Stimulated activated CD8-positive, alpha-beta memory T cell treated with anti-CD3 and anti-CD28 coated beads, Interleukin-12 subunit alpha, Interleukin-12 subunit beta, amount 100 ng/mL, for 24 hours (primary cell): ENCODE data around the gene PDRG1.
"Not testable (repeated sequence)": the region's sequence is repeated elsewhere in the genome, so short reads cannot be mapped to it uniquely, and the experiment has no call there.

ENCODE experiments used
- DNase-seq: peaks from one replicate; pipeline ENCODE4 v3.0.0-alpha.2; 2020; ENCODE audit errors: extremely low read depth

PDRG1 gene

DNA sequence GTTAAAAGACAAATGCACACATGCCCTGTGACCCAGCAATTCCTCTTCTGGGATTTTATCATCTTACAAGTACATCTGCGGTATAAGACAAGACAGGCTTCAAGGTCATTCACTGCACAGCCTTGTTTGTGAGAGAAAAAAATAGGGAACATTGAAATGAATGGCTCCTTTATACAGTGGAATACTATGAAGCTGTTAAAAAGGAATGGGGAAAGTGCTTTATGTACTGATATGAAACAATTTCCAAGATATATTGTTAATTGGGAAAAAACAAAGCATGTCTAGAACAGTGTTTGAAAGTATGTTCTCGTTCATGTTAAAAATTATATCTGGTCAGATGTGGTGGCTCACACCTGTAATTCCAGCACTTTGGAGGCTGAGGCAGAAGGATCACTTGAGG, 25.4 kb downstream of the PDRG1 start:
- DNase-seq, result no peak

DNA sequence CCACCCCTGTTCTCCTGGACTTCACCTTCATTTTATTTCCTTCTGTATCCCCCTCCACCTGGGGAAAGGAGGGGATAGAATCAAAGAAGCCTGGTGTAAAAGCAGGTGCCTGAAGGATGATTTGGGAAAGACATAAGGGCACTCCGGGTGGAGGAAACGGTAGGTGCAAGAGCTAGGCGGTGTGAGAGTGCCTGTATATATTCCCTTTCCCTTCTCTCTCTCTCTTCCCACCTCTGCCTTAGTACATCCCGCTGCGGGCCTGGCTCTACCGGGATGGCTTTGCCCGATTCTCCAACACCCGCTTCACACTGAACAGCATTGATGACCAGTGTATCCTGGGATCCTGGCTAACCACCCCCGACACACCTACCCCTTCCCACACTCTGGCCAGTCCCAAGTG, 26.2 kb downstream of the PDRG1 start:
- no peak for DNase-seq

DNA sequence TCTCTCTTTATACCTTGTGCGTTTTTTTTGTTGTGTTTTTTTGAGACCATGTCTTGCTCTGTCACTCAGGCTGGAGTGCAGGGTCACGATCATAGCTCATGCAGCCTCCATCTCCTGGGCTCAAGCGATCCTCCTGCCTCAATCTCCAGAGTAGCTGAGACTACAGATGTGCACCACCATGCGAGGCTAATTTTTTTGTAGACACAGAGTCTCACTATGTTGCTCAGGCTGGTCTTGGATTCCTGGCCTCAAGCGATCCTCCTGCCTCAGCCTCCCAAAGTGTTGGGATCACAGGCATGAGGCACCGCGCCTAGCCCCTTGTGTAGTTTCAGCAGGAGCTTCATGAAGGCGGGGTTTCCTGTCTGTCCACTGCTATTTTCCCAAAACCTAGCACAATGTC, 27.3 kb downstream of the PDRG1 start:
- no peak for DNase-seq

DNA sequence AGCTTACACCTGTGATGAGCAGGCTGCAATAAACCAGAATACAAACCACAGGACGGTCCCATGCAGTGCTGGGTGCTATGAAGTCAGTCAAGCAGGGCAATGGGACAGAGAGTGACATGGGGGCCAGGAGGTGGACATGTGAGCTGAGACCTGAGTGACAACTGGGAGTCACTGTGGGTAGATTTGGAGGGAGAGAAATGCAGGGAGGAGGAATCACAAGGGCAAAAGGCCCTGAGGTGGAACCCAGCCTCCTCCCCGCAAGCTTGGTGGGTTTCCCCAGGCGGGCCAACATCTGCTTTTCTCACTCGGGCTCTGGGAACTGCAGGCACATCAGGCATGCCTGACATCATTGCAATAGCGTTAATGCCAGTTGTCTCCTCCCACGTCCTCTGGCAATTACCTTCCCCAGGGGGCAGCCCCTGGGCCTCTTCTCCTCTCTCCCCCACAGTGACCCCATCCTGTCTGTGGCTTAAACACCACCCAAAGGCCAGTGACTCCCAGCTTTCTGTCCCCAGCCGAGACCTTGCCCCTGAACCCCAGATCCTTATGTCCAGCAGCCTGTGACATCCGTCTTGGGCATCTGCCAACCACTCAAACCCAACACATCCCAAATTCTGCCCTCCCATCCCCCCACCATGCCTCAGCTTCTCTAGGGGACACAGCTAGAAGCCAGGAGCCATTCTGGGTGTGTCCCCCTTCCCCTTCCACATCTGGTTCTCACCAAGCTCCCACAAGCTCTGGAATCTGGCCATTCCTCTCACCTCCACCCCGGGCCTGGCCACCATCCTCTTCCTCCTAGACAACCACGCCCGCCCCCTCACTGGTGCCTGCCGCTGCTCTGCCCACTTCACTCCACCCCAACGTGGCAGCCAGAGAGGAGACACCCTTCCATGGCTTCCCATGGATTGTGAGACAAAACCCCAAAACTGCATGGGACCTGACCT, 28.2 kb downstream of the PDRG1 start:
- no peak for DNase-seq

DNA sequence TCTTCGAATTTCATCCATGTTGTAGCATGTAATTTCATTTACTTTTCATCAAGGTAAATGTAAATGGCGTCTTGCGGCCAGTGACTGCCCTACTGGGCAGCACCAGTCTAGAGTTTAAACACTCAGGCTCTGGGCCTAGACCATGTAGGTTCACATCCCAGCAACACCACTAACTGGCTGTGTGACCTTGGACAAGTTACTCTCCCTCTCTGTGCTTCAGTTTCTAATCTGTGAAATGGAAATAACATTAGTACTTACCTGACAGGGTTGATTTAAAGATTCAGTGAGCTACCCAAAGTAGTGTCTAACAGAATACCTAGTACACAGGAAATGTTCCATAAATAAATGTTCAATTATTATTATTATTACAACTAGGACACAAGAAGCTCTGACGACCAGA, 29.3 kb downstream of the PDRG1 start:
- DNase-seq, result no peak

DNA sequence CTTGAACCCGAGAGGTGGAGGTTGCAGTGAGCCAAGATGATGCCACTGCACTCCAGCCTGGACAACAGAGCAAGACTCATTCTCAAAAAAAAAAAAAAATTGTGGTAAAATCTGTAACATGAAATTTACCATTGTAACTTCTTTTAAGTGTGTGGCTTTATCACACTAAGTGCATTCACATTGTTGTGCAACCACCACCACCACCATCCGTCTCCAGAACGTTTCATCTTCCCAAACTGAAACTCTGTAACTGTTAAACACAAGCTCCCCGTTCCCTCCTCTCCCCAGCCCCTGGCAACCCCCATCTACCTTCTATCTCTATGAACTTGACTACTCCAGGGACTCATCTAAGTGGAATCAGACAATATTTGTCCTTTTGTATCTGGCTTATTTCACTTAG, 29.7 kb downstream of the PDRG1 start:
- DNase-seq, result no peak

DNA sequence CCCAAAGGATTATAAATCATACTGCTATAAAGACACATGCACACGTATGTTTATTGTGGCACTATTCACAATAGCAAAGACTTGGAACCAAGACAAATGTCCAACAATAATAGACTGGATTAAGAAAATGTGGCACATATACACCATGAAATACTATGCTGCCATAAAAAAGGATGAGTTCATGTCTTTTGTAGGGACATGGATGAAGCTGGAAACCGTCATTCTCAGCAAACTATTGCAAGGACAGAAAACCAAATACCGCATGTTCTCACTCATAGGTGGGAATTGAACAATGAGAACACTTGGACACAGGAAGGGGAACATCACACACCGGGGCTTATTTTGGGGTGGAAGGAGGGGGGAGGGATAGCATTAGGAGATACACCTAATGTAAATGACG, 30.4 kb downstream of the PDRG1 start:
- DNase-seq, result not testable (repeated sequence)

DNA sequence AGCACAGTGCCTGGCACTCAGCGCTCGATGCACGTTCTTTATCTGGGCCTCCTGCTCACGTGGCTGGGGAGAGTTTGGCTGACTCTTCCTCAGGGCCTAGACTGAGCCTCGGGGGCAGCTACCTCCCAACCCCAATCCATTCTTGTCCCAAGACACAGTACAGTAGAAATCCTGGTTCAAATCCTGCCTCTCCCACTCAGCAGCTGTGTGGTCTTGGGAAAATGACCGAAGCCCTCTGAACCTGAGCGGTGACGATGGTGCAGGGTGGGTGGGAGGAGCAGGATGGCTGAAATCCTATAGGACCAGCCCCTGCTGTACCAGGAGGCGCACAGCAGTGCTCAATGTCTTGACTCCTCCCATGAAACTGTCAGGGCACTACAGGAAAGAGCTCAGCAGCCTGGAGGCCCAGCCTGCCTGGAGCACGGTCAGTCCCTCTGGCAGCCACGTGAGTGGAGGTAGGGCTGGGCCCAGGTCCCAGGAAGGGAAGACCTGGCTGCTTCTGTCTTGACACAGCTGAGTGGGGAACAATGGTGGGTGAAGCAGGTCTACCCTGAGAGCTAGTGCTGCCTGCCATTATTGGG, 31.5 kb downstream of the PDRG1 start:
- no peak for DNase-seq

DNA sequence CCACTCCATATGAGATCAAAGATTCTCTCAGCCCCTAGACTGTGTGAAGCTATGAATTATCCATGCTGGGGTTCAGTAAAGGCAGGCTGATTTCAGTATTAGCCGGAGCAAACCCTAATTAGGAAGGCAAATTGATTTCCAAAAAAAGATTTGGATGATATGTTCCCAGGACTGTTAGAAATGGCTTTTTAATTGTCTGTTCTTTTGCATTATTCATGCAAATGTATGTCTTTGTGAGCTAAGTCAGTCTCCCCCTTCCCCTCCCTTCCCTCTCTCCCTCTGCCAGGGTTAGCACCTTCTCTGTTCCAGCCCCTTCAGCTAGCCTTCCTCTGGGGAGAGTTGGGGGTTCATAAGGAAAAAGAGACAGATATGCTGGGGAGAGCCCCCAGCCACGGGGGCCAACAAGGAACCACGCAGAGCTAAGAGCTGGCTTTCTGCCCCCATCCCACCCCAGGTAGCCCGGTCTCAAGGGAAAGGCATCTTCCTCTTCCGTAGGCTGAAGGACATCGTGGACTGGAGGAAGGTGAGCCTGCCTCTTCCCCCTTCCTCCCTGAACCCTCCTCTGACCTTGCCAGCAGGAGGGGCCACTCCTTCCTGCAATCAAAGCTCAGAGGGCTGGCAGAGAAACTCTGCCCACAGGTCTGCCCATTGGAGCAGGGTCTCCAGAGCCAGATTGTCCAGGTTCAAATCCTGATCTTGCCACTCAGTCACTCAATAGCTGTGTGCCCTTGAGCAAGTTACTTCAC, 32.3 kb downstream of the PDRG1 start:
- no peak for DNase-seq

DNA sequence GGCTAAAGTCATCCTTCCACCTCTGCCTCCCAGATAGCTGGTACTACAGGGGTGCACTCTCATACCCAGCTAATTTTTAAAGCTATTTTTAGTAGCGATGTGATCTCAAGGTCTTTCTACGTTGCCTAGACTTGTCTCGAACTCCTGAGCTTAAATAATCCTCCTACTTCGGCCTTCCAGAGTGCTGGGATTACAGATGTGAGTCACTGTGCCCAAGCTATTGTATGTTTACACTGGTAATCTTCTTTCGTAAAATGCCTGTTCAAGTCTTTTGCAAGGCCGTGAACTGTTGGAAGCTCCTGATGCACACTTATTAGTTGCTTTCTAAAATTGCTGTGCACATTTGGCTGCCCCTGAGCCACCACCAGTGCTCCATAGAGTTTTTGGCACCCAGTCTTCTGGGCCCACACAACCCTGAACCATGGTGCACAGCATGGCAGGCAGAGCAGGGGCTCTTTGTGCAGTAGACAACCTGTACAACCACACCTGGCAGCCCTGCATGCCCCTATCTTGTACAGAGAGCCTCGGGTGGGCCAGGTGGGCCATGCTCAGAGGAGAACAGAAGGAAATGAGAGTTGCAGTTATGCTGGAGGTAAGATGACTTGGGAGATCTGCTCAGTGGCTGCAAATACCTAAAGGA, 33.3 kb downstream of the PDRG1 start:
- DNase-seq, result no peak

DNA sequence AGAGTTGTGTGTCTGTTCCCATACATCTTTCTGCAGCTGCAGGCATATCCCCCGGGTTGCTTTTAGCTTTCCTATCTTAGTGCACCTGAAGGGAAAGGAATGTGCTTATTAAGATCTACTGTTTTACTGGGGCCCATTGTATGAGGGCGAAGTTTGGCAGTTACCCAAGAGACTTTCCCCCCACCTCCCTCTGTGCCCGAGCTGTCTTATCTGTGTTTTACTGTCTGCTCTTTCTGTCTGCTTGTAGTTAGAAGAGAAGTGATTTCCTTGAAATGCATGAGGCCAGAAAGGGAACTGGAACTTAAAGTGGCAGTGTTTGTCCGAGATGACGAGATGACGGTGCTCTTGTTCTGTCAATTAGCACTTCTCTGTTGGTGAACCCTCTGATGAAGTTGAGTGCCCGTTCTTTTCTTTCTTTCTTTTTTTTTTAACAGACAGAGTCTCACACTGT, 33.9 kb downstream of the PDRG1 start:
- DNase-seq, result not testable (repeated sequence)

DNA sequence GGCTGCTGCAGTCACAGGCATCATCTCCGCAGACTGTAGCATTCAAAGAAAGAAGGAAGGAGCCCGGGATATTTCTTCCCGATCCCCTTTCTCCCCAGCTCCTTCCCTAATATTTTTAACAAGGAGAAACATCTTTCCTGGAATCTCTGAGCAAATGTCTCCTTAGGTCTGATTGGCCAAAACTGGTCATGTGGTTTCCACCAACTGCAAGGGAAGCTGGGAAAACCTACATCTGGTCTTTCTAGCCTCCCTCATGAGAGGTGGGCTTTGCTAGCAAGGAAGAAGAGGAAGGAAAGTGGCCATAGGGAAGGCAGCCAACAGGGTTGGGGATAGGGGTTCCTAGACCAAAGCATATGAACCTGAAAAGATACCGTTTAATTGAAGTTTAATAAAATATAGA, 35.1 kb downstream of the PDRG1 start:
- DNase-seq, result no peak

DNA sequence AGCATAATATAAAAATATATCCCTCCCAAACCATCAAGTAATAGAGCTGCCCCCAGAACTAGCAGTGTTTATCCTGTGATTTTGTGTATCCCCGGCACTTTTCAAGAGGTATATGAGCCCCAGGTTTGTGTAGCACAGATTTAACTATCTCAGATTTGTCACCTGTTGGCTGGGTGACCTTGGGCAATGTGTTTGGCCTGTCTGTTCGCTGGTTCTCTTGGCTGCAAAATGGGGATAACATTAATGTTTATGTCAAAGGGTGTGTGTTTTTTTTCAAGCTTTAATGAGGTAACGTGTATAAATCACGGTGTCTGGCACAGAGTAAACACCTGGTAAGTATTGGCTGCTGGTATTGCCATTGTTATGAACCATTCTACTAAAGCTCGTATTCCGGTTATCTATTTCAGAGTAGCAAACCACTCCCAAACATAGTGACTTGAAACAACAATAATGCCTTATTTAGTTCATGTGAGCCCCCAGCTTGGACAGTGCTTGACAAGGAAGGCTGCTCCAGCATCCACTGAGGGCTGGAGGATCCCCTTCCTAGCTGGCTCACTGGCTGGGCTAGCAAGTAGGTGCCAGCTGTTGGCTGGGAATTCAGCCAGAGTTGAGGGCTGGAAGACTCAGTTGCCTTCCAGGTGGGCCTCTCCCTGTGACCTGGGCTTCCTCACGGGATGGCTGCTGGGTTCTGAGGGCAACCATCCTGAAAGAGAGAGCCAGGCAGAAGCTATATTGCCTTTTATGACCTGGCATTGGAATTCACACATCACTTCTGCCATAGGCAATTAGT, 36.2 kb downstream of the PDRG1 start:
- DNase-seq, result no peak

DNA sequence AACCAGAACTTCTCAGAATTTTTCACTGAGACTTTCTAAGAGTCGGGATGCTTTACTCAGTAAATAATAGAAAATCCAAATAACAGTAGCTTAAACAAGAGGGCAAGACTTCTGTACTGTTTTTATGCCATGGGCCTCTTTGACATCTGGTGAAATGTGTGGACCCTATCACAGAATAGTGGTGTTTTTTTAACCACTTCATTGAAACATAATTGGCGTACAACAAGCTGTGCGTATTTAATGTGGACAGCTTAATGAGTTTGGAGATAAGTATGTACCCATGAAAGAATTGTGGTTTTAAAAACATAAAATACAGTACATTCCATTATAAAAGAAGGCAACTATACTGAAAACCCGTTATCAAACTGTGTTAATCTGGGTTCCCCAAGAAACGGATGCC, 37.7 kb downstream of the PDRG1 start:
- DNase-seq, result no peak

DNA sequence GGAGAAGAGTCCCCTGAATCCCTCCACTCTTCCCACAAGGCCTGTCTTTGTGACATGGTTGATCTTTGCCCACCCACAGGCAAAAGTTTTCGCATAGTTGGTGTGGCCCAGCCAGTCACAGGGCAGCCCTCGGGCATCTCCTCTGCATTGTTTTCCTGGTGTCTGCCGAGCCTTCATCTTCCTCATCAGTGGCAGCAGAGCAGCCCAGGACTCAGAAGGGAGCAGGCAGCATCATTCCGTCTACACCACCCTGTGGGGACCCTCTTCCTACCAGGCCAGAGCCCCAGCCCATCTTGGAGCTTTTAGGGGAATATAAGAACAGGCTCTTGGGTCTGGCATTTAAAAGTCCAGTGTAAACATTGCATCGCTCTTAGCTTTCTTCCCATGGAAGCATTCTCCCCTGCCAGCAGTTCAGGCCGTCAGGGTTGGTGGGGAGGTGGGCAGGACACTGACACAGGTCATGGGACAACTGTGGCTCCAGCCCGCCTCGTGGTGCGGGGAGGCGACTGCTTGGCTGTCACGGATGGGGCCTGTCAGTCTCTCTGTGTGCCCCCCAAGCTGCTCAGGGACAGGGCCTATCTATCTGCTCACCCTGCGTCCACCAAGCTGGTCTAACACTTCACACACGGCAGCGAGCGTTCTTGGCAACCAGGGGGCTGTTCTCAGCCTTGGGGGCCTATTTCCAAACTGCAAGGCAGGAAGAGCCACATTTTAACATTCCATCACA, 38.3 kb downstream of the PDRG1 start:
- no peak for DNase-seq

DNA sequence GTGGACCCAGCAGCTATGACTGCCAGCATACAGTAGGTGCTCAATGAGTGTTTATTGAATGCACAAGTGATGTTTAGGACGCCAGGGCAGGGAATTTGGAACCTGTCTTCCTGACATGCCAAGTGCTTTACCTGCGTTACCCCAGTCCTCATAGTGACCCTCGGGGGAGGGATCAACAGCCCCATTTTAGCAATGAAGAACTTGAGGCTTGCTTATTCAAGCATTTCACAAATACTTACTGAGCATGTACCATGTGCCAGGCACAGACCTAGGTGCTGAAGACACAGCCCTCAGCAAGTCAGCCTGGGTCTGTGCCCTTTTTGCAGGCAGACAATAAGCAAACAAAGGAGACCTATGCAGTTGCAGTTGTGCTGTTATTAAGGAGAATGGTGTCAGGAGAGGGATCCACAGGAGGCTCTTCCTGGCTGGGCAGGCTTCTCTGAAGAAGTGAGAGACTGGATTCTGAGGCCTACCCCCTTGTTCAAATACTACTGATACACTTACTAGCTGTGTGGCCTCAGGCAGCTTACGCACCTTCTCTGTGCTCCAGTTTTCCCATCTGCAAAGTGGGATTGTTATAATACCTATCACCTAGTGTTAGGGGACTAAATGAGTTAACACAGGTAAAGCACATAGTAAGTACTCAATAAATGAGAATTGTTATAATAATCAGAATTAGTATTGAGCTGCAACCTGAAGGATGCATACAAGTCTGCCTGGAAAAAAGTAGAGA, 41.6 kb downstream of the PDRG1 start:
- no peak for DNase-seq

DNA sequence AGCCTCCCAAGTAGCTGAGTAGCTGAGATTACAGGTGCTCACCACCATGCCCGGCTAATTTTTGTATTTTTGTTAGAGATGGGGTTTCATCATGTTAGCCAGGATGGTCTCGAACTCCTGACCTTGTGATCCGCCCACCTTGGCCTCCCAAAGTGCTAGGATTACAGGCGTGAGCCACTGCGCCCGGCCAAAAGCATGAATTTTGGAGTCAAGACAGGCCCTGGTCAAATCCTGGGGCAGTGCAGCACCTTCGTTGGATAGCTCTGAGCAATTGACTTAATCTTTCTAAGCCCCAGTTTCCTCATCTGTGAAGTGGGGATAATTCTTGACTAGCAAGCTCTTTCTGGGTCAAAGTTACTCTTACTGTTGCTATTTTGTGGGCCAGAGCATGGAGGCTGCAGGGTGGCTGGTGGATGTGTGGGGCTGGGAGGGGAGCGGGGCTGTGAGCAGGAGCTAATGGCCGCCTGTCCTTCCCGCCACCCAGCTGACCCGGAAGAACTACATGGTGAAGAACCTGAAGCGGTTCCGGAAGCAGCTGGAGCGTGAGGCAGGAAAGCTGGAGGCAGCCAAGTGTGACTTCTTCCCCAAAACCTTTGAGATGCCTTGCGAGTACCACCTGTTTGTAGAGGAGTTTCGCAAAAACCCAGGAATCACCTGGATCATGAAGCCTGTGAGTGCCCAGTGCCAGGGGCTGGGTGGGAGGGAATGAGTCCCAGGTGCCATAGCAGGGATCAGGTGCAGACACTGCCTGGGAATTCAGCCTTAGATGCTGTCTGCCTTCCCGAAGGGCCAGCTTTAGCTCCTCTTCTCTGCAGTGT, 42.4 kb downstream of the PDRG1 start:
- DNase-seq, result no peak

DNA sequence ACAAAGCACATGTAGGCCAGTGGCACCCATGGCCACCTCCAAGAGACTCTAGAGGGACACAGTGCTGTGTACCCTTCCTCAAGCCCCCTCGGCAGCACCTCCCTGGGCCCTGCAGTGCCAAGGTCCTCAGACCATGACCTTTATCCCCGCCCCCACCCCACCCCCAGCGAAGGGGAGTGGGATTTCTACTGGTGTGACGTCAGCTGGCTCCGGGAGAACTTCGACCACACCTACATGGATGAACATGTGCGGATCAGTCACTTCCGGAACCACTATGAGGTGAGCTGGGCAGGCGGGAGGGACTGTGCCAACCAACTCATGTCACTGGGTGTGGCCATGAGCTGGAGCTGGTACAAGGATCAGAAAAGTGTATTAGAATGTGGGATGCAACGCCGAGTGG, 43.4 kb downstream of the PDRG1 start:
- no peak for DNase-seq

DNA sequence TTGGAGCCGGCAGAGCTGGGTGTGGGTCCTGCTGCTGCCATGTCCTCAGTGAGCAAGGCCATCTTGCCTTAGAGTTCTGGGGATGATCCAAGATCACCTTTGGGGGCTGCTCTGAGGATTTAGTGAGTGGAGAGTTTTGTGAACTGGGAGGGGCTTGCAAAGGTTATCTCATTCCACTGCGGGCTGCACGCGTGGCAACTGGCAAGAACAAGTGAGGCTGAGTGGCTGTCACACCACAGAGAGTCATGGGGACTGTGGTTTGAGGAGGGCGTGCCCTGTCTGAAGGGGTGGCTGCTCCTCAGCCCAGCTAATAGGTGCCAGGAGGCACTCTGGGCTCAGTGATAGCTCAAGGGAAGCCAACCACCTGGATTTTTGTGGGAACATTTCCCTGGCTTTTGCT, 43.8 kb downstream of the PDRG1 start:
- no peak for DNase-seq
